ENCODE data around the gene TRIP12.

The TRIP12 gene

DNA sequence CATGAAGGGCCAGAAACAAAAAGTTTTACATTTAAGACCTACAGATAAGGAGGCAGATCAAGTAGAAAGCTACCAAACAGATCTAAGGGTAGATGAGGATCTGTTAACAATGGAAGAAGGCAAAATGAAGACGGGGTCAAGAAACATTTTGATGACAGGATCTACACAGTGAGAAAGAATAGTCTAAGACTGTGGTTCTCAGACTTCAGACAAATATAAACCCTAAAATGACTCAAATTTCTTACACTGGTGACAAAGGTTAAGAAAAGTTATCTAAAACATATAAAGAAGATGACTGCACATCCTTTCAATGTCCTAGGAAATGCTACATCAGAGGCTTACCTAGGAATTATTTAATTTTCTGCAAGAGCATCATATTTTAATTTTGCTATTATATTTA, 34.4 kb downstream of the TRIP12 start:
- TF ChIP-seq, protein P1, sequence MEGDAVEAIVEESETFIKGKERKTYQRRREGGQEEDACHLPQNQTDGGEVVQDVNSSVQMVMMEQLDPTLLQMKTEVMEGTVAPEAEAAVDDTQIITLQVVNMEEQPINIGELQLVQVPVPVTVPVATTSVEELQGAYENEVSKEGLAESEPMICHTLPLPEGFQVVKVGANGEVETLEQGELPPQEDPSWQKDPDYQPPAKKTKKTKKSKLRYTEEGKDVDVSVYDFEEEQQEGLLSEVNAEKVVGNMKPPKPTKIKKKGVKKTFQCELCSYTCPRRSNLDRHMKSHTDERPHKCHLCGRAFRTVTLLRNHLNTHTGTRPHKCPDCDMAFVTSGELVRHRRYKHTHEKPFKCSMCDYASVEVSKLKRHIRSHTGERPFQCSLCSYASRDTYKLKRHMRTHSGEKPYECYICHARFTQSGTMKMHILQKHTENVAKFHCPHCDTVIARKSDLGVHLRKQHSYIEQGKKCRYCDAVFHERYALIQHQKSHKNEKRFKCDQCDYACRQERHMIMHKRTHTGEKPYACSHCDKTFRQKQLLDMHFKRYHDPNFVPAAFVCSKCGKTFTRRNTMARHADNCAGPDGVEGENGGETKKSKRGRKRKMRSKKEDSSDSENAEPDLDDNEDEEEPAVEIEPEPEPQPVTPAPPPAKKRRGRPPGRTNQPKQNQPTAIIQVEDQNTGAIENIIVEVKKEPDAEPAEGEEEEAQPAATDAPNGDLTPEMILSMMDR (IDR thresholded peaks at IDR 0.05; ENCODE audit: low read depth, low read length, poor library complexity, severe bottlenecking), result no peak
- TF ChIP-seq EZH2phosphoT487 (IDR thresholded peaks at IDR 0.05; ENCODE audit: borderline replicate concordance, low read length), result no peak
- peaks cover 90% of the 10 kb centered on the region for H3K79me2 ChIP-seq (ENCODE audit: control insufficient read depth, low read length)
- no peaks in the 10 kb centered on the region for H3F3A ChIP-seq (ENCODE audit: control insufficient read depth, insufficient read depth)
- no peaks in the 10 kb centered on the region for H3K9me2 ChIP-seq (replicated peaks; ENCODE audit: control insufficient read depth, low read length)
- 0 out of 2 replicates have a peak, but pooled peaks cover 2% of the 10 kb centered on the region for H3K4me1 ChIP-seq (ENCODE audit: control insufficient read depth, low read length)
- peaks cover 16% of the 10 kb centered on the region; the same call in 1 of the 2 replicates for H4K20me1 ChIP-seq (ENCODE audit: control insufficient read depth, insufficient read depth, low read depth, low read length)
- no peak overlapping the region for H3K4me3 ChIP-seq (ENCODE audit: low read length)
- no peaks in the 10 kb centered on the region for H3K27me3 ChIP-seq (ENCODE audit: control insufficient read depth, low read length)
- H3K36me3 ChIP-seq (ENCODE audit: control insufficient read depth, low read length), result peaks cover 7% of the 10 kb centered on the region
- H3K27ac ChIP-seq (ENCODE audit: low read depth, low read length), result no peak overlapping the region
- no peaks in the 10 kb centered on the region for H3K9me3 ChIP-seq (ENCODE audit: control insufficient read depth, insufficient read depth, low read length)
- no peak overlapping the region for H3K4me2 ChIP-seq (ENCODE audit: low read length)

DNA sequence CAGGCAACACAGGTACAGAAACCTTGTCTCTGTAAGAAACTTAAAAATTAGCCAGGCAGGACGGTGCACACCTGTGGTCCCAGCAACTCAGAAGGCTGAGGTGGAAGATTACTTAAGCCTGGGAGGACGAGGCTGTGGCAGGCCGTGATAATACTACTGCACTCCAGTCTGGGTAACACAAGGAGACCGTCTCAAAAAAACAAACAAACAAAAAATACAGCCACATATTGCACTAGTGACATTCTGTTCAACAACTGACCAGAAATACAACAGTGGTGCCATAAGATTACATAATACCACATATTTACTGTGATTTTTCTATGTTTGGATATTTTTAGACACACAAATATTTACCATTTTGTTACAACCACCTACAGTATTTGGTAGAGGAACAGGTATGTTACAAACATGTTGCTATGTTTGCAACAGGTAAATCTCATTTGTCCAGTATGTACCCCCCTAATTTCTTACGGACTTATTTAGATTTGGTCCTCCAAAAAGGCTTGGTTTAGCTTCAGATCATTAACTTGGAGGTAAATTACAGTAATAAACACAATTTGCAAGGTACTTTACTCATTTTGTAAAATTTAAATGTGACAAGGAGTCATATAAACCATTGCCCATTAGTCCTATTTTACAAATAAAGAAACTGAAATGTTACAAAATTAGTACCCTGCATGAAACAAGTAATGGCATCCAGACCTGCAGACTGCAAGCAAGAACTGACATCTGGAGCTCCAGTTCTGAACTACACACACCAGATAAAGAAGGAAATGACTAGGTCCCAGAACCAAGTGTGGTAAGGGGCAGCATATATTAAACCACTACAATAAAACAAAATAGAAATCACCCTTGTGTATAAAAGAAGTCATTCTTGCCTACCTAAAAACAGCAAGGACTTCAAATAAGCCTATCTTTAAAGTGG, 36.8 kb downstream of the TRIP12 start:
- no peak overlapping the region for H3K4me2 ChIP-seq (ENCODE audit: low read length)
- no peaks in the 10 kb centered on the region for H3K9me2 ChIP-seq (replicated peaks; ENCODE audit: control insufficient read depth, low read length)
- no peak overlapping the region for H3K4me3 ChIP-seq (ENCODE audit: low read length)
- H3K36me3 ChIP-seq (ENCODE audit: control insufficient read depth, low read length), result peaks cover 11% of the 10 kb centered on the region
- no peaks in the 10 kb centered on the region for H3F3A ChIP-seq (ENCODE audit: control insufficient read depth, insufficient read depth)
- H3K27ac ChIP-seq (ENCODE audit: low read depth, low read length), result no peak overlapping the region
- H3K79me2 ChIP-seq (ENCODE audit: control insufficient read depth, low read length), result peaks cover 77% of the 10 kb centered on the region
- H3K27me3 ChIP-seq (ENCODE audit: control insufficient read depth, low read length), result no peaks in the 10 kb centered on the region
- no peak for TF ChIP-seq EZH2phosphoT487 (IDR thresholded peaks at IDR 0.05; ENCODE audit: borderline replicate concordance, low read length)
- TF ChIP-seq, protein P1 (IDR thresholded peaks at IDR 0.05; ENCODE audit: low read depth, low read length, poor library complexity, severe bottlenecking), result no peak
- no peaks in the 10 kb centered on the region for H3K9me3 ChIP-seq (ENCODE audit: control insufficient read depth, insufficient read depth, low read length)
- peaks cover 14% of the 10 kb centered on the region; the same call in 1 of the 2 replicates for H4K20me1 ChIP-seq (ENCODE audit: control insufficient read depth, insufficient read depth, low read depth, low read length)
- H3K4me1 ChIP-seq (ENCODE audit: control insufficient read depth, low read length), result 0 out of 2 replicates have a peak, but pooled peaks cover 2% of the 10 kb centered on the region

DNA sequence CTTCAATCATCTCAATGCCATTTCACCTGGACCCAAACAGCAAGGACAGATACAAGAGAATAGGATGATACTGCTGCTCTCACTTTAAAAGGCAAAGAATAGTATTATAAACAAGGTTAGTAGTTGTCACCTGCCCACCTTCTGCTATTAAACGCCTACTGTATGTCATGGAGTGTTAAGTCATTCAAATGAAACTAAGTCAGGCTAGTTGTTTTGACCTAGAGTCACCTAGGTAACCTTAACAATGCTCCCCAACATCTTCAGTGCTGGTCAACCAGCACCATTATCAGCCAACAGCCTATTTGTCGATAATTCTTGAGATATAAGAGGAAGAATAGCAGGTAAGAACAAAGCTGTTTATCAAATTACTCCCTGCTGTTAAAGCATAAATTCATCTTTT, 39.2 kb downstream of the TRIP12 start:
- Histone ChIP-seq H3K36me3 (ENCODE audit: control insufficient read depth, low read length) (peaks cover 29% of the 10 kb centered on the region), H3K27ac (ENCODE audit: low read depth, low read length) (no peak overlapping the region), H4K20me1 (ENCODE audit: control insufficient read depth, insufficient read depth, low read depth, low read length) (peaks cover 14% of the 10 kb centered on the region; the same call in 1 of the 2 replicates), H3F3A (ENCODE audit: control insufficient read depth, insufficient read depth) (no peaks in the 10 kb centered on the region), H3K4me1 (ENCODE audit: control insufficient read depth, low read length) (no peaks in the 10 kb centered on the region), H3K79me2 (ENCODE audit: control insufficient read depth, low read length) (peaks cover 59% of the 10 kb centered on the region), H3K27me3 (ENCODE audit: control insufficient read depth, low read length) (no peaks in the 10 kb centered on the region), H3K9me3 (ENCODE audit: control insufficient read depth, insufficient read depth, low read length) (no peaks in the 10 kb centered on the region), H3K4me2 (ENCODE audit: low read length) (no peak overlapping the region), H3K4me3 (ENCODE audit: low read length) (no peak overlapping the region), H3K9me2 (replicated peaks; ENCODE audit: control insufficient read depth, low read length) (no peaks in the 10 kb centered on the region)
- TF ChIP-seq EZH2phosphoT487 (IDR thresholded peaks at IDR 0.05; ENCODE audit: borderline replicate concordance, low read length), result no peak
- TF ChIP-seq, protein P1 (IDR thresholded peaks at IDR 0.05; ENCODE audit: low read depth, low read length, poor library complexity, severe bottlenecking), result no peak
